Progenitor cell of endocrine pancreas (in vitro differentiated cells): ENCODE measurements around the gene PRKN. TPM values are rescaled to one million over a fixed set of nuclear protein-coding genes. Genes with fewer than 3 reads are reported as not detected.

Experiments used
- DNase-seq: peaks from one replicate; pipeline ENCODE4 v3.0.0; 2021; ENCODE audit warnings: low spot score; ENCODE audit not compliant: unreplicated experiment
- H3K27ac Mint-ChIP-seq: 2 replicates; pipeline ENCODE4 v1.8.0; 2021; ENCODE audit warnings: mild to moderate bottlenecking, moderate library complexity, mixed read lengths
- H3K27me3 Mint-ChIP-seq: 2 replicates; pipeline ENCODE4 v1.8.0; 2021; ENCODE audit warnings: mixed read lengths
- H3K36me3 Mint-ChIP-seq: 2 replicates; pipeline ENCODE4 v1.8.0; 2022; ENCODE audit warnings: mixed read lengths; ENCODE audit not compliant: insufficient read depth
- H3K4me1 Mint-ChIP-seq: 2 replicates; pipeline ENCODE4 v1.8.0; 2021; ENCODE audit warnings: low read depth, mixed read lengths
- H3K4me3 Mint-ChIP-seq: 2 replicates; pipeline ENCODE4 v1.8.0; 2021; ENCODE audit warnings: low read depth, mild to moderate bottlenecking, moderate library complexity, mixed read lengths
- H3K9me3 Mint-ChIP-seq: 2 replicates; pipeline ENCODE4 v1.8.0; 2021; ENCODE audit warnings: low read depth, mixed read lengths
- CTCF ChIP-seq: fragments of 200-600 bp; sonication (generic); IDR thresholded peaks from one replicate; pipeline ENCODE4 v1.5.0; 2021; ENCODE audit warnings: antibody characterized with exemption, mild to moderate bottlenecking; ENCODE audit not compliant: unreplicated experiment
- total RNA-seq: library from RNA; stranded (reverse); gene quantifications from 2 replicates; pipeline ENCODE4 v1.2.1, GENCODE V29; 2021

PRKN gene
- total RNA-seq, 1 donor from 2014 or later = 4.6 TPM

DNA sequence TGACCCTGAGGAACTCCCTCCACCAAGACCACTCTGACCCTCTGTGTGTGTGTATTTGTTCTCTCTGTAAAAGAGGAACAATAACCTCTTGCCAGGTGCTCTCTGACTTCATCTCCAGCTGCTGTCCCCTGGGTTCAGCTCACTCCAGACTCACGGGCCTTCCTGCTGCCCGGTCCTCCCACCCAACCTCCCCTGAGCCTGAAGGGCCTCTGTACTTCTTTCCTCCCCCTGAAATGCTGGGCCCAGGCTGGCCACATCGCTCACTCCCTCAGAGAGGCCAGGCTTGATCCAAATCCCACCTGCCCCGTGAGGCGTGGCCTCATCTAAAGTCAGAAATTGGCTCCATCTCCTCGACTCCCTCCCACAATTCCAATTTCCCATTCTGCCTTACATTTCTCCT, 202.4 kb downstream of the PRKN start:
- no peak for TF ChIP-seq CTCF
- no peaks in the 10 kb centered on the region for H3K4me1 Mint-ChIP-seq
- H3K4me3 Mint-ChIP-seq = no peak overlapping the region
- H3K27me3 Mint-ChIP-seq = no peaks in the 10 kb centered on the region
- H3K9me3 Mint-ChIP-seq = no peaks in the 10 kb centered on the region
- DNase-seq = no peak
- no peaks in the 10 kb centered on the region for H3K36me3 Mint-ChIP-seq
- H3K27ac Mint-ChIP-seq = no peak overlapping the region

- Mint-ChIP-seq H3K4me1 (peaks cover 8% of the 10 kb centered on the region), H3K27me3 (no peaks in the 10 kb centered on the region), H3K36me3 (no peaks in the 10 kb centered on the region), H3K4me3 (no peak overlapping the region), H3K27ac (no peak overlapping the region), H3K9me3 (peaks cover 4% of the 10 kb centered on the region)
- no peak for DNase-seq
- TF ChIP-seq CTCF = no peak
These were observed 214.8 kb downstream of the PRKN start for GRCh38 chr6:162512744-162513143.

GRCh38 chr6:162497389-162497788, 230.2 kb downstream of the PRKN start:
- Mint-ChIP-seq H3K4me1 (no peaks in the 10 kb centered on the region), H3K36me3 (no peaks in the 10 kb centered on the region), H3K27ac (no peak overlapping the region), H3K4me3 (no peak overlapping the region), H3K27me3 (no peaks in the 10 kb centered on the region), H3K9me3 (no peaks in the 10 kb centered on the region)
- DNase-seq = no peak
- no peak for TF ChIP-seq CTCF

DNA sequence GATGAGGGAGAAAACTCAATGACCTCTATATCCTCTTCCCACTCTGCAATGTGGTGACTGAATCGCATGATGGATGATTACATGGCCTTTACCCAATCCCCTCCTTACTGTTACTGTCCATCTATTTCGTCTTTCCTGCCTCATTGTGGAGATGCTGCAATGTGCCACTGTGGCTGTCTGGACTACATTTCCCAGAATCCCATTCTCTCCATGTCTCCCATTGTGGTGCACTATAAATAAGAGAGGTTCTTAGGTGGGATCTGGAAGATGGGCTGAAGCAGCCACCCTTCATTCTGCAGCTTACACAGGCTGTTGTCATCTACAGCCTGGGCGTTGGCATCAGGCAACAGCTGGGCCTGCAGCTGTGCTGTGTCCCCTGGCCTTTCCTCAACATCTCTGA, 233.6 kb downstream of the PRKN start:
- H3K9me3 Mint-ChIP-seq = no peaks in the 10 kb centered on the region
- H3K27ac Mint-ChIP-seq = no peak overlapping the region
- no peaks in the 10 kb centered on the region for H3K4me1 Mint-ChIP-seq
- H3K36me3 Mint-ChIP-seq = no peaks in the 10 kb centered on the region
- no peak for TF ChIP-seq CTCF
- DNase-seq = no peak
- H3K4me3 Mint-ChIP-seq = no peak overlapping the region
- H3K27me3 Mint-ChIP-seq = no peaks in the 10 kb centered on the region

- no peak overlapping the region for H3K27ac Mint-ChIP-seq
- H3K9me3 Mint-ChIP-seq = no peaks in the 10 kb centered on the region
- no peak for DNase-seq
- no peaks in the 10 kb centered on the region for H3K27me3 Mint-ChIP-seq
- H3K4me3 Mint-ChIP-seq = no peak overlapping the region
- H3K36me3 Mint-ChIP-seq = no peaks in the 10 kb centered on the region
- H3K4me1 Mint-ChIP-seq = no peaks in the 10 kb centered on the region
- TF ChIP-seq CTCF = no peak
These were observed 235.9 kb downstream of the PRKN start for GRCh38 chr6:162491637-162492036.
